Fibroblast of lung (primary cell): ENCODE data around the gene ELAVL1.

Experiments used
- CTCF ChIP-seq, 2 donors: IDR thresholded peaks in 1 of 2; conservative IDR thresholded peaks in 1 of 2; 1 replicate in 1 of 2; 2 replicates in 1 of 2; pipeline ENCODE4 v1.5.1; 2011 to 2012; ENCODE audit warnings: low read length in 2 of 2, control low read depth in 1 of 2, inconsistent platforms in 1 of 2, low read depth in 1 of 2, mild to moderate bottlenecking in 1 of 2
- EZH2 ChIP-seq: IDR thresholded peaks from 2 replicates; pipeline ENCODE4 v1.5.1; 2012; ENCODE audit warnings: low read length, control low read depth, mild to moderate bottlenecking; ENCODE audit errors: missing control alignments

DNA sequence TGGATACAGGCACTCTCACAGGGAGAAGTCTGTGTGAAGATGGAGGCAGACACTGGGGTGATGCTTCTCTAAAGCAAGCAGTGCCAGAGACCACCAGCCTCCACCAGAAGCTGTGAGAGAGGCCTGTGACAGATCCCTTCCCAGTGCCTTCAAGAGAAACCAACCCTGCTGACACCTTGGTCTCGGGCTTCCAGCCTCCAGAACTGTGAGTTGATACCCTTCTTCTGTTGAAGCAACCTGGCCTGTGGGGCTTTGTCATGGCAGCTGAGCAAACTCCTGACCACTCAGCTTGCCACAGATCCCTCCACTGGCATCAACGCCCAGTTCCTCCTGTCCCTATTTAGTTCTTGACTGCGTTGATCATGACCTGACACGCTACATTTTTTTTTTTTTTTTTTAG, 29.0 kb downstream of the ELAVL1 start:
- TF ChIP-seq CTCF (conservative IDR thresholded peaks at IDR 0.05 in 1 of 2, IDR thresholded peaks at IDR 0.05 in 1 of 2; ENCODE audit: low read depth in 1 of 2, low read length in 2 of 2) = no peak
- no peak for TF ChIP-seq EZH2
